Erythroblast (primary cell): ENCODE data around the gene CLEC2B.

Source experiments
- GATA1 ChIP-seq: IDR thresholded peaks from 2 replicates; pipeline ENCODE4 v1.6.1; 2011; ENCODE audit warnings: low read depth, mild to moderate bottlenecking, control low read depth, low read length, moderate library complexity
- POLR2A ChIP-seq: IDR thresholded peaks from 2 replicates; pipeline ENCODE4 v1.6.1; 2011; ENCODE audit warnings: mild to moderate bottlenecking, low read length

DNA sequence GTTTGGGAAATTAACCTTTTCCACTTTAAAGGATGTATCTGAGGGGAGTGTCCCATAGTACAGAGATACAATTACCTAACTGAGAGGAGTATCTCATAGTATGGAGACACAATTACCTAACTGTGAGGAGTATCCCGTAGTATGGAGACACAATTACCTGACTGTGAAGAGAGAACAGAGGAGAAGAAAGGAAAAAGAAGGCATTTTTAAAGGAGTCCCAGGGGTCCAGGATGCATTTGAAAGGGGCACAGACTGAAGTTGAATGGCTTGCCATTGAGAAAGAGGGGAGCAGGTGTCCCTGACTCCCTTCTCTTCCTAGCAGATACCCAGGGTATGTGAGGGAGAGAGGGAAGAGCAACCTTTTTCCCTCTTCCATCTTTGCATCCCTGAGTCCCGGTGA, 30.1 kb upstream of the CLEC2B start:
- TF ChIP-seq POLR2A (no peak), GATA1 (no peak)
